ENCODE data around the gene MEF2B.

The MEF2B gene

GRCh38 chr19:19215792-19216191, 45.7 kb upstream of the MEF2B start:
- Histone ChIP-seq H3K9ac (ENCODE audit: low read length) (no peak overlapping the region), H3K4me3 (ENCODE audit: low read length) (no peak overlapping the region), H2AFZ (ENCODE audit: low read length) (no peak overlapping the region), H3K27me3 (replicated peaks; ENCODE audit: insufficient read depth, low read length) (peaks cover 79% of the 10 kb centered on the region), H3K79me2 (ENCODE audit: low read length) (no peaks in the 10 kb centered on the region), H3K4me2 (ENCODE audit: low read depth, low read length) (no peak overlapping the region), H3K36me3 (replicated peaks; ENCODE audit: insufficient read depth, low read length) (no peaks in the 10 kb centered on the region), H3K9me2 (replicated peaks; ENCODE audit: insufficient read depth, low read length) (no peaks in the 10 kb centered on the region), H4K20me1 (ENCODE audit: insufficient read depth, low read length) (no peaks in the 10 kb centered on the region), H3K9me3 (replicated peaks; ENCODE audit: insufficient read depth, low read length) (no peaks in the 10 kb centered on the region), H3K27ac (ENCODE audit: low read length) (no peak overlapping the region), H3K4me1 (ENCODE audit: low read length) (no peaks in the 10 kb centered on the region), H3F3A (ENCODE audit: insufficient read depth, low read length) (no peaks in the 10 kb centered on the region)
- DNase-seq, result no peak
- TF ChIP-seq EZH2phosphoT487 (IDR thresholded peaks at IDR 0.05; ENCODE audit: low read length) (no peak), CTCF (IDR thresholded peaks at IDR 0.05; ENCODE audit: low read length) (no peak), EZH2 (optimal IDR thresholded peaks at IDR 0.05; ENCODE audit: low read depth, low read length) (no peak)

GRCh38 chr19:19214892-19215291, 44.8 kb upstream of the MEF2B start:
- Histone ChIP-seq H3K9me3 (replicated peaks; ENCODE audit: insufficient read depth, low read length) (no peaks in the 10 kb centered on the region), H3K4me2 (ENCODE audit: low read depth, low read length) (no peak overlapping the region), H2AFZ (ENCODE audit: low read length) (no peak overlapping the region), H3K36me3 (replicated peaks; ENCODE audit: insufficient read depth, low read length) (no peaks in the 10 kb centered on the region), H3K9me2 (replicated peaks; ENCODE audit: insufficient read depth, low read length) (no peaks in the 10 kb centered on the region), H4K20me1 (ENCODE audit: insufficient read depth, low read length) (no peaks in the 10 kb centered on the region), H3K4me1 (ENCODE audit: low read length) (no peaks in the 10 kb centered on the region), H3K4me3 (ENCODE audit: low read length) (no peak overlapping the region), H3K27me3 (replicated peaks; ENCODE audit: insufficient read depth, low read length) (peaks cover 76% of the 10 kb centered on the region), H3K79me2 (ENCODE audit: low read length) (no peaks in the 10 kb centered on the region), H3K9ac (ENCODE audit: low read length) (no peak overlapping the region), H3K27ac (ENCODE audit: low read length) (no peak overlapping the region), H3F3A (ENCODE audit: insufficient read depth, low read length) (no peaks in the 10 kb centered on the region)
- no peak for TF ChIP-seq EZH2 (optimal IDR thresholded peaks at IDR 0.05; ENCODE audit: low read depth, low read length)
- TF ChIP-seq EZH2phosphoT487 (IDR thresholded peaks at IDR 0.05; ENCODE audit: low read length), result no peak
- TF ChIP-seq CTCF (IDR thresholded peaks at IDR 0.05; ENCODE audit: low read length), result no peak
- DNase-seq, result peak; percentile 18

GRCh38 chr19:19214159-19214490, 44.1 kb upstream of the MEF2B start:
- no peak overlapping the region for H3K4me2 ChIP-seq (ENCODE audit: low read depth, low read length)
- H3K27me3 ChIP-seq (replicated peaks; ENCODE audit: insufficient read depth, low read length), result peaks cover 77% of the 10 kb centered on the region
- no peaks in the 10 kb centered on the region for H3K9me3 ChIP-seq (replicated peaks; ENCODE audit: insufficient read depth, low read length)

More at GRCh38 chr19:19214159-19214490, 44.1 kb upstream of the MEF2B start:
- H3K4me1 ChIP-seq (ENCODE audit: low read length), result no peaks in the 10 kb centered on the region
- no peak overlapping the region for H3K4me3 ChIP-seq (ENCODE audit: low read length)
- H3F3A ChIP-seq (ENCODE audit: insufficient read depth, low read length), result no peaks in the 10 kb centered on the region
- H3K9ac ChIP-seq (ENCODE audit: low read length), result no peak overlapping the region
- no peaks in the 10 kb centered on the region for H3K9me2 ChIP-seq (replicated peaks; ENCODE audit: insufficient read depth, low read length)
- TF ChIP-seq EZH2 (optimal IDR thresholded peaks at IDR 0.05; ENCODE audit: low read depth, low read length) (no peak), EZH2phosphoT487 (IDR thresholded peaks at IDR 0.05; ENCODE audit: low read length) (no peak), CTCF (IDR thresholded peaks at IDR 0.05; ENCODE audit: low read length) (no peak)
- no peak overlapping the region for H2AFZ ChIP-seq (ENCODE audit: low read length)
- no peak for DNase-seq
- H4K20me1 ChIP-seq (ENCODE audit: insufficient read depth, low read length), result no peaks in the 10 kb centered on the region
- no peaks in the 10 kb centered on the region for H3K36me3 ChIP-seq (replicated peaks; ENCODE audit: insufficient read depth, low read length)
- no peaks in the 10 kb centered on the region for H3K79me2 ChIP-seq (ENCODE audit: low read length)
- no peak overlapping the region for H3K27ac ChIP-seq (ENCODE audit: low read length)

All from MM.1S (cell line).